Smooth muscle cell (in vitro differentiated cells): Measurements from ENCODE around the gene UVSSA. TPM values are rescaled to one million over a fixed set of nuclear protein-coding genes. Genes with fewer than 3 reads are reported as not detected.

ENCODE experiments used
- DNase-seq: peaks from one replicate; lab custom pipeline; 2025; ENCODE audit not compliant: unreplicated experiment; lab: John Stamatoyannopoulos, UW
- H2AFZ ChIP-seq: fragments of 200-600 bp; sonication (generic); 2 replicates; pipeline ENCODE4 v1.6.0; 2016; ENCODE audit warnings: antibody characterized with exemption, low read depth, mild to moderate bottlenecking
- H3F3A ChIP-seq: fragments of 200-600 bp; sonication (generic); 2 replicates; pipeline ENCODE4 v1.6.0; 2017; ENCODE audit warnings: antibody characterized with exemption, low read depth
- H3K27ac ChIP-seq: fragments of 200-600 bp; sonication (generic); 2 replicates; pipeline ENCODE4 v1.5.1; 2016; ENCODE audit warnings: low read depth, mild to moderate bottlenecking
- H3K27me3 ChIP-seq: fragments of 200-600 bp; sonication (generic); 2 replicates; pipeline ENCODE4 v1.6.1; 2016; ENCODE audit warnings: low read depth, mild to moderate bottlenecking
- H3K36me3 ChIP-seq: fragments of 200-600 bp; sonication (generic); 2 replicates; pipeline ENCODE4 v1.5.1; 2016; ENCODE audit warnings: low read depth
- H3K4me1 ChIP-seq: fragments of 200-600 bp; sonication (generic); 2 replicates; pipeline ENCODE4 v1.5.1; 2016; ENCODE audit warnings: low read depth
- H3K4me2 ChIP-seq: fragments of 200-600 bp; sonication (generic); 2 replicates; pipeline ENCODE4 v1.6.0; 2016; ENCODE audit warnings: mild to moderate bottlenecking
- H3K4me3 ChIP-seq: fragments of 200-600 bp; sonication (generic); 2 replicates; pipeline ENCODE4 v1.5.1; 2016; ENCODE audit warnings: mild to moderate bottlenecking
- H3K79me2 ChIP-seq: fragments of 200-600 bp; sonication (generic); 2 replicates; pipeline ENCODE4 v1.6.0; 2016; ENCODE audit warnings: low read depth, mild to moderate bottlenecking
- H3K9ac ChIP-seq: fragments of 200-600 bp; sonication (generic); 2 replicates; pipeline ENCODE4 v1.6.0; 2016; ENCODE audit warnings: low read depth
- H3K9me3 ChIP-seq: fragments of 200-600 bp; sonication (generic); replicated peaks from 2 replicates; pipeline ENCODE4 v1.5.1; 2016; ENCODE audit warnings: low read depth
- H4K20me1 ChIP-seq: fragments of 200-600 bp; sonication (generic); 2 replicates; pipeline ENCODE4 v1.6.0; 2016; ENCODE audit warnings: low read depth
- WGBS: methylation state at CpG from one replicate; pipeline ENCODE4 v1.1.7; 2016; ENCODE audit warnings: low lambda C conversion rate; 5-methylcytosine and 5-hydroxymethylcytosine counted together
- polyA plus RNA-seq: library from polyadenylated mRNA; unstranded; fragments of >200 nt; fragmentation: Nextera tagmentation; extraction: Ambion mirVana; gene quantifications from 2 replicates; pipeline ENCODE4 v1.2.1, GENCODE V29; 2016
- total RNA-seq: library from RNA; depleted of rRNA; stranded (reverse); fragments of >200 nt; gene quantifications from 2 replicates; pipeline ENCODE4 v1.2.3, GENCODE V29; 2014
- TF ChIP-seq, protein P1 (sequence below): fragments of 200-600 bp; sonication (generic); IDR thresholded peaks from 2 replicates; pipeline ENCODE4 v1.5.1; 2017; ENCODE audit warnings: borderline replicate concordance, mild to moderate bottlenecking, antibody characterized with exemption; ENCODE audit not compliant: insufficient read depth, poor library complexity, severe bottlenecking

The UVSSA gene
- total and polyA plus RNA-seq, 2 experiments from 2014 or later = 9.0 to 13.0 TPM

DNA sequence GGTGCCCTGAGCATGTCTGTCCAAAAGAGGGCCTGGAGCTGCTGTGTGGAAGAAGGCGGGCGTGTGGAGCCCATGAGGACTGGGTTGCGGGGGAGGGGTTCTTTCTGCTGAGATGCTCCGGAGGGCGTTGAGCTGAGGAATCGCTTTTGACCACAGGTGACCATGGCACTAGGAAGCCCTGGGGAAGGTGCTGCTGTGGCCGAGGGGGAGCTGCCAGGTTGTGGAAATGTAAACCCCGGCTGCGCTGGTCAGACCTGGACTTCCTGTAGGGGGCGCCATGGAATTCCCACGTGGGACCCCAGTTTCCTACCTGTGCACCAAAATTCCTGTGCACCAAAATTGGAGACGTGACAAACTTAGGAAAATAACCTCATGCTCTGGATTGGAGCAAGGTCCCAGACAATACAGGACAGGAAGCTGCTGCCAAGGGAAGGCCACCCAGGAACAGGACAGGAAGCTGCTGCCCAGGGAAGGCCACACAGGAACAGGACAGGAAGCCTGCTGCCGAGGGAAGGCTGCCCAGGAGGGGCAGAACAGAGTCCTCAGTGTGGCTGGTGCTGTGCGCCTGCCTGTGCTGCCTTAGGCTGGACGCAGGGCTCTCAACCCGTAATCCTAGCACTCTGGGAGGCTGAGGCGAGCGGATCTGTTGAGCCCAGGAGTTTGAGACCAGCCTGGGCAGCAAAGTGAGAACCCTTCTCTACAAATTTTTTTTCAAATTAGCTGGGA lies 28.4 kb upstream of the UVSSA start:
- H4K20me1 ChIP-seq = peaks cover 52% of the 10 kb centered on the region
- no peaks in the 10 kb centered on the region for H3K4me1 ChIP-seq
- no peaks in the 10 kb centered on the region for H3K9me3 ChIP-seq
- DNase-seq = no peak
- H3K27ac ChIP-seq = no peak overlapping the region
- H3F3A ChIP-seq = peaks cover 4% of the 10 kb centered on the region
- no peak overlapping the region for H3K9ac ChIP-seq
- H3K4me2 ChIP-seq = no peak overlapping the region
- 94% methylated on average over 18 of the region's 18 CpGs for WGBS
- no peak overlapping the region for H3K4me3 ChIP-seq
- TF ChIP-seq, protein P1, sequence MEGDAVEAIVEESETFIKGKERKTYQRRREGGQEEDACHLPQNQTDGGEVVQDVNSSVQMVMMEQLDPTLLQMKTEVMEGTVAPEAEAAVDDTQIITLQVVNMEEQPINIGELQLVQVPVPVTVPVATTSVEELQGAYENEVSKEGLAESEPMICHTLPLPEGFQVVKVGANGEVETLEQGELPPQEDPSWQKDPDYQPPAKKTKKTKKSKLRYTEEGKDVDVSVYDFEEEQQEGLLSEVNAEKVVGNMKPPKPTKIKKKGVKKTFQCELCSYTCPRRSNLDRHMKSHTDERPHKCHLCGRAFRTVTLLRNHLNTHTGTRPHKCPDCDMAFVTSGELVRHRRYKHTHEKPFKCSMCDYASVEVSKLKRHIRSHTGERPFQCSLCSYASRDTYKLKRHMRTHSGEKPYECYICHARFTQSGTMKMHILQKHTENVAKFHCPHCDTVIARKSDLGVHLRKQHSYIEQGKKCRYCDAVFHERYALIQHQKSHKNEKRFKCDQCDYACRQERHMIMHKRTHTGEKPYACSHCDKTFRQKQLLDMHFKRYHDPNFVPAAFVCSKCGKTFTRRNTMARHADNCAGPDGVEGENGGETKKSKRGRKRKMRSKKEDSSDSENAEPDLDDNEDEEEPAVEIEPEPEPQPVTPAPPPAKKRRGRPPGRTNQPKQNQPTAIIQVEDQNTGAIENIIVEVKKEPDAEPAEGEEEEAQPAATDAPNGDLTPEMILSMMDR = peak; percentile 38
- no peak overlapping the region for H2AFZ ChIP-seq
- H3K79me2 ChIP-seq = peaks cover 11% of the 10 kb centered on the region
- H3K36me3 ChIP-seq = no peaks in the 10 kb centered on the region
- H3K27me3 ChIP-seq = no peaks in the 10 kb centered on the region

DNA sequence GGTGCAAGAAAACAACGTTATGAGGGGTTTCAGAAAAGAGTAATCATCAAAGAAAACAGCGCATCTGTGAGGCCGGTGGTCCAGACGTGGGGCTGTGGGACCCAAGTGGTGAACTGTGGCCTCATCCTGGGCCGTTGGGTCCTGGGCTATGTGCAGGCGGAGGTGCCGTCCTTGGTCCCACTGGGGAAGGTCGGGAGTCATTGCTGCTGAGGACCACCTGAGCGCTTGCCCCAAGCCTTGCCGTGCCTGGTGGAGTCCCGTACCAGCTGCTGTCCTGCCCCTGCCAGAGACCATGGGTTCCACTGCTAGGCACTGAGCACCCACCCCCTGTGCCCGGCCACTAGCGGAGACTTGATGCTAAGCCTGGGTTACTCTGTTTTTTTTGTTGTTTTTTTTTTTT lies 25.5 kb upstream of the UVSSA start:
- H3K9me3 ChIP-seq = no peaks in the 10 kb centered on the region

DNA sequence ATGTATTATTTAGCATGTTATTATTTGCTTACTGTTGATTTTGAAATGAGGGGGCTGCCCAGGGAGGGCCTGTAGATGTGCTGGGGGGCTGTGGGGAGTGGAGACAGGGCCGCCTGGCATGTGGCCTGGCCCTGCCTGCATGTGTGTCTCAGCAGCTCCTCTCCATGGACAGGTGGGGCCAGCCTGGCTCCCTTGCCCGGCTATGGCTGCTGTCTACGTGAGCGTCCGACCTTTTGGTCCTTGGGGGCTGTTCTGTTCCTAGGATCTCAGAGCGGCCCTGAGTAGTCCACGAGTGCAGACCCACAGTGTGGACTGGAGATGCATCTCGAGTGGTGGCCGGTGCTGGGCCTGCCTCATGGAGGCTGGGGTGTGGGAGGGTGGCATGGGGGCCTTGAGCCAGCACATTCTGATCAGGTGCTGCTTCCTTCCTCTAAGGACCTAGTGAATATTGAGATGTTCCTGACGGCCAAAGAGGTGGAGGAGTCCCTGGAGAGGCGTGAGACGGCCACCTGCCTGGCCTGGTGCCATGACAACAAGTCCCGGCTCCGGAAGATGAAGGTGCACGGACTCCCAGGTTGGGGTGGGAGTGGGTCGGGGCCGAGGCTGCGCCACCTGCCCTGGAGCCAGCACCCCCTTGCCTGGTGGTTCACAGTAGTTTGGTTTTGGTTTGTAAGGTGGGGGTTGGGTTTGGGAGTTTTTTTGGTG lies 24.9 kb upstream of the UVSSA start:
- TF ChIP-seq, protein P1 = no peak
- no peaks in the 10 kb centered on the region for H3K9me3 ChIP-seq
- peaks cover 53% of the 10 kb centered on the region for H4K20me1 ChIP-seq
- no peak overlapping the region for H3K4me2 ChIP-seq
- H3K36me3 ChIP-seq = no peaks in the 10 kb centered on the region
- no peak for DNase-seq
- no peaks in the 10 kb centered on the region for H3K4me1 ChIP-seq
- no peaks in the 10 kb centered on the region for H3K27me3 ChIP-seq
- H3K4me3 ChIP-seq = no peak overlapping the region
- H3F3A ChIP-seq = peaks cover 9% of the 10 kb centered on the region
- H3K27ac ChIP-seq = no peak overlapping the region
- H3K79me2 ChIP-seq = no peaks in the 10 kb centered on the region
- no peak overlapping the region for H2AFZ ChIP-seq
- WGBS = 97% methylated on average over 18 of the region's 18 CpGs
- no peak overlapping the region for H3K9ac ChIP-seq

More for the DNA sequence above, 25.5 kb upstream of the UVSSA start:
- WGBS = 95% methylated on average over 13 of the region's 13 CpGs
- Histone ChIP-seq H4K20me1 (peaks cover 50% of the 10 kb centered on the region), H3K4me2 (no peak overlapping the region), H3K36me3 (no peaks in the 10 kb centered on the region), H3K9ac (no peak overlapping the region), H3K27ac (no peak overlapping the region), H3F3A (peaks cover 9% of the 10 kb centered on the region), H3K4me1 (no peaks in the 10 kb centered on the region), H3K79me2 (no peaks in the 10 kb centered on the region), H3K27me3 (no peaks in the 10 kb centered on the region), H2AFZ (no peak overlapping the region), H3K4me3 (no peak overlapping the region)
- DNase-seq = no peak
- TF ChIP-seq, protein P1 = no peak
